Measurements from ENCODE around the gene KYNU.

DNA sequence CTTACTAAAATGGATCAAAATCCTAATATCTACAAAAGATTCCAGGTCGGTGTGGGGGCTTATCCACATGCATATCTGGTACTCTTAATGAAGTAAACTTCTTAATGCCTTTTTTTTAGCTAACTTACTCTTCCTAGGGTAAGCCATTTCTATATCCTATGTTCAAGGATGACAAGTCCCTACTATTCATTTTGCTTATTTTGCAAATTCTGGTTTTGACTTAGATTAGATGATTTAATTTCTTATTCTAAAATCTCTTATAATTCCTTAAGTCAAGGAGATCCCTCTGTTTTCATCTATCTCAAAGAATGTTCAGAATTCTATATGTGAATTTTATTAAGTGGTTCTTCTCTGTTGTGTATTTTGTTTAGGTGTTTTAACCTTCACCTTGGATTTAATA, 79.7 kb downstream of the KYNU start:
- TF ChIP-seq, protein P1, sequence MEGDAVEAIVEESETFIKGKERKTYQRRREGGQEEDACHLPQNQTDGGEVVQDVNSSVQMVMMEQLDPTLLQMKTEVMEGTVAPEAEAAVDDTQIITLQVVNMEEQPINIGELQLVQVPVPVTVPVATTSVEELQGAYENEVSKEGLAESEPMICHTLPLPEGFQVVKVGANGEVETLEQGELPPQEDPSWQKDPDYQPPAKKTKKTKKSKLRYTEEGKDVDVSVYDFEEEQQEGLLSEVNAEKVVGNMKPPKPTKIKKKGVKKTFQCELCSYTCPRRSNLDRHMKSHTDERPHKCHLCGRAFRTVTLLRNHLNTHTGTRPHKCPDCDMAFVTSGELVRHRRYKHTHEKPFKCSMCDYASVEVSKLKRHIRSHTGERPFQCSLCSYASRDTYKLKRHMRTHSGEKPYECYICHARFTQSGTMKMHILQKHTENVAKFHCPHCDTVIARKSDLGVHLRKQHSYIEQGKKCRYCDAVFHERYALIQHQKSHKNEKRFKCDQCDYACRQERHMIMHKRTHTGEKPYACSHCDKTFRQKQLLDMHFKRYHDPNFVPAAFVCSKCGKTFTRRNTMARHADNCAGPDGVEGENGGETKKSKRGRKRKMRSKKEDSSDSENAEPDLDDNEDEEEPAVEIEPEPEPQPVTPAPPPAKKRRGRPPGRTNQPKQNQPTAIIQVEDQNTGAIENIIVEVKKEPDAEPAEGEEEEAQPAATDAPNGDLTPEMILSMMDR (IDR thresholded peaks at IDR 0.05; ENCODE audit: low read length): no peak
- TF ChIP-seq EZH2 (IDR thresholded peaks at IDR 0.05; ENCODE audit: borderline replicate concordance, low read length): no peak
